Measurements from ENCODE around the gene FAAP20.
A peak's percentile ranks its signal among the peaks of the same experiment; 100 is the strongest.

The FAAP20 gene

DNA sequence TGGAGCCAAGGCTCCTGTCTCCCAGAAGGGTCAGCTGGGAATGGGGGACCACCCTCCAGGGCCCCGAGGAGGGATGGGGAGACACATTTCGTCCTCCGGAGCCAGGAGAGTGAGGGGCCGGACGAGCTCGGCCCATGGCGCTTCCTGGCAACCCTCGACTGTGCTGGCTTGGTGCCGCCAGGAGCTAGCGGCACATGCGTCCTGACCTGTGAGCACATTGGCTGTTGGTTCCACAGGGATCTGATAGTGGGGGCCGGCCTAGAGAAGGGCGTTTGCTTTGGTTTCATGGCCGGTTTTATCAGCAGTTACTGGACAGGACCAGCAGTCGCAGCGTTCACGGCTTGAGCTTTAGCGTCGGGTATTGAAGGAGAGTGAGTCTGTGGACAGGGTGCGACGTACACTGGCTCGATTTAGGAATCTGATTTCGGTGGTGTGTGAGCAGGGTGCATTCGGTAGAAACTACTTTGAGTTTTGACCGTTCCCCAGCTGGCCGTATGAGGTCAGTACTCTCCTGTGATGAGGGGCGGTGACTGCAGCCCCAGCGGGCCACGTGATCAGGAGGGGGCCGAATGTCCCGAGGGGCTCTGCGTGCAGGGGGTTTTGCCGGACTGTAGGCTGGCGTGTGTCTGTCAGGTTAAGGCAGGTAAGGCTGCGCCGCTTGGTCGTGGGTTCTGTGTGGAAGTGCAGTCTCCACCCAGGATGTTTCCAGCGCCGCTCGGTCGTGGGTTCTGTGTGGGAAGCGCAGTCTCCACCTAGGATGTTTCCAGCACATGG, 18.7 kb downstream of the FAAP20 start:
- no peak for DNase-seq

DNA sequence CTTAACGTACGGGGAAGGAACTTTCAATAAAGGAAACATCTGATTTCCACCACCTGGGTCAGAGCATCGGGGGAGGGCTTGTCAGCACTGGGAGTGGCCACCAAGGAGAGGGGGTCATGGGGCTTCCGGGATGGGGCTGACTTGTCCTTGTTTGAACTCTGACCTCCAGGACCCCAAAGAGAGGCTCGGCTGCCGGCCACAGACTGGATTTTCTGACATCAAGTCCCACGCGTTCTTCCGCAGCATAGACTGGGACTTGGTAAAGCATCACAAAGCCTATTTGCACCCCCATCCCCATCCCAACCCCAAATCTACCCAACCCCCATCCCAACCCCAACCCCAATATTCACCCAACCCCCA, 19.5 kb downstream of the FAAP20 start:
- DNase-seq, result no peak

DNA sequence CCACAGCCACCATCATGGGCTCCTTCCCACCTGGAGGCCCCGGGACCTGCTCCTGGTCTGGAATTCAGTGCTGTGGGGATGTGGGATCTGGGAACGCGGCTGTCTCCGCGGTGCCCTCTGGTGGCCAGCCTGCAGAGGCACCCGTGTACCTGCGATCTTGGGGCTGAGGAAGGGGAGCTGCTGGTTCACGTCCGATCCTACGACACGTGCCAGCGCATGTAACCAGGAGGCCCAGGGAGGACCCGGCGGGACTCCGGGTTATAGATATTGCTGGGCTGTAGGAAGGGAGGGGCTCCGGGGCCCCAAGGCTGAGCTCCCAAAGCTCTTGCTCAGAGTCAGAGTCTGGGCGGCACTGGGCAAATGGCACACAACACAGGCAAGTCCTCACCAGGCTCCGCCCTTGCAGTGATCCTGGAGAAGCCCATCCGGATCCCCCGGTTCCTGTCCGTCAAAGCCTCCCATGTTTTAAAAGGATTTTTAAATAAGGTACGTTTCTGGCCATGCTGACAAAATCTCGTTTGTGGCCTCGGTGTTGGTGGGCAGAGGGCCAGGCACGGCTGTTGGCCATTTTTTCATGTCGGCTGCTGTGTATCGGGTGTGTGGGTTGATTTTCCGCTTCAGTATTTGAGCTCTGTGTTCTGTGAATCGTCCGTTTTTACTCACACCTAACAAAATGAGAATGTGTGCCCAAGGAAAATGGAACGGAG, 20.1 kb downstream of the FAAP20 start:
- DNase-seq, result peak; percentile 15

DNA sequence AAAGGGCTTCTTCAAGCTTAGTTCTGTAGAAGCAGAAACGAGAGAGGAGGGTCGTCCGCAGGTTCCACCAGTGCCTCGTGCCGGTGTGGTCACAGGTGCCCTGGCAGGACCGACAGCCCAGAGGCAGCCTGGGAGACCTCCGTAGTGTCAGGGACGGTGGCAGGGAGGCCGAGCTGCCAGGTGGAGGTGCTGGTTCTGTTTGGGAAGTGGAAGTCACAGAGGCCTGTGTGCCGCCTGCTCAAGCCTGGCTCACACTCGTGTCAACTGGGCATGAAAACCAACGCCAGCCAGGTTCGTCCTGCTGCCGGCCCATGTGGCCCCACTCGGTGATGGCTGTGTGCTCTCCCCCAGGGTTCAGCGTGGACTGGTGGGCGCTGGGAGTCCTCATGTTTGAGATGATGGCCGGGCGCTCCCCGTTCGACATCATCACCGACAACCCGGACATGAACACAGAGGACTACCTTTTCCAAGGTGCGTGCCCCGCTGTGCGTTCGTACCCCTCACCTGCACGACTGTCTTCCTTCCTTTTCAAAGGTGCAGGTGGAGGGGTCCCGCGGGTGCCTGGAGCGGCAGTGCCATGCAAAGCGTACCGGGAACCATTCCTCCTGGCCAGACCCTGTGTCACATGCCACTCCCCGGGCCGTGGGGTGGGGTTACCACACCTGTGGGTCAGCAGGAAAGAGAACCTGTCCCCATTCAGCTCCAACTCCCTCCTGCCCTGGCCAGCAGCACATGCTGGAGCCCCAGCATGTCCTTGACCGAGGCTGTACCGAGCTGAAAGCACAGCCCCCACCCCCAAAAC, 20.8 kb downstream of the FAAP20 start:
- no peak for DNase-seq

DNA sequence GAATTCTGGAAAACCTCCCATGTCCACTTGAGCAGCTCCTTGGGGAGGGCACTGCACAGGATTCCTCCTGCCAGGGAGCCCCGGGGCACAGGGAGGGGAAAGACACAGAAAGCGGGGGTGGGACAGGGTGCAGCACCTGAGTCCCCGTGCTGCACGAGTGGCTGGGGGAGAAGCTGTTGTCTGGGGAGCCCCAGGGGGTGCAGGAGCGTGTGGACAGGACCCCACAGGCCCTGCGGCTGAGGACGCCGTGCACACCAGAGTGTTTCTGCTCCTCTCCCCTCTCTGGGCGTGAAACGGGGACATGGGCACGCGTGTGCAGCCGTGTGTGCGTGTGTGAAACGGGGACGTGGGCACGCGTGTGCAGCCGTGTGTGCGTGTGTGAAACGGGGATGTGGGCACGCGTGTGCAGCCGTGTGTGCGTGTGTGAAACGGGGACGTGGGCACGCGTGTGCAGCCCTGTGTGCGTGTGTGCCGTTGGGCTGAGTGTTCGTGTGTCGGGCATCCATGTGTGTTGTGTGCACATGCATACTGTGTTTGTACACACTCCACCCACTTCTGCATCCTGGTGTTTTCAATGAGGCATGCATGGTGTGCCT, 21.9 kb downstream of the FAAP20 start:
- DNase-seq, result no peak

DNA sequence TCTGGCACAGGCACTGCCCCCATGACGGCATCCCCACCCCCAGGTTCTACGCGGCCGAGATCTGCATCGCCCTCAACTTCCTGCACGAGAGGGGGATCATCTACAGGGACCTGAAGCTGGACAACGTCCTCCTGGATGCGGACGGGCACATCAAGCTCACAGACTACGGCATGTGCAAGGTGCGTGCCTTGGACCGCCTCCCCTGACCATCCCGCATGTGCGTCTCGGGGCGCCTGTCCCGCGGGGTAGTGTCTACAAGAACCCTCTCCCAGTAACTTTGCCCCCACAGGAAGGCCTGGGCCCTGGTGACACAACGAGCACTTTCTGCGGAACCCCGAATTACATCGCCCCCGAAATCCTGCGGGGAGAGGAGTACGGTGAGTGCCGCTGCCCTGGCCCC, 22.6 kb downstream of the FAAP20 start:
- DNase-seq, result no peak

DNA sequence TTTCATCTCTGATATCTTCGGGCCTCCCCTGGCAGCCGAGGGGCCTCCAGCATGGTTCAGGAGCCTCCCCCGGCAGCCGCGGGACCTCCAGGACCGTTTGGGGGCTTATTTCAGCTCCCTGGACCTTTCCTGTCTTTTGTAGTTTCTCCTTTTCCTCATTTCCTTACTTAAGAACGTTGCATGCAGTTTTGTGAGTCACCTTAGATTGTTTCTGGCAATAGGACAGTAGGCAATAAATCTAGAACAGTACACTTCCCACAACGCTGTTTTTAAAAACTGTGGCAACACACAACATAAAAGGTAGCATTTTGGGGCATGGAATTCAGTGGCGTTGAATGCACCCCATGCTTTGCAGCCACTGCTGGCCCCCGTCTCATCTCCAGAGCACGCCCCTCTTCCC, 24.4 kb downstream of the FAAP20 start:
- DNase-seq, result no peak

DNA sequence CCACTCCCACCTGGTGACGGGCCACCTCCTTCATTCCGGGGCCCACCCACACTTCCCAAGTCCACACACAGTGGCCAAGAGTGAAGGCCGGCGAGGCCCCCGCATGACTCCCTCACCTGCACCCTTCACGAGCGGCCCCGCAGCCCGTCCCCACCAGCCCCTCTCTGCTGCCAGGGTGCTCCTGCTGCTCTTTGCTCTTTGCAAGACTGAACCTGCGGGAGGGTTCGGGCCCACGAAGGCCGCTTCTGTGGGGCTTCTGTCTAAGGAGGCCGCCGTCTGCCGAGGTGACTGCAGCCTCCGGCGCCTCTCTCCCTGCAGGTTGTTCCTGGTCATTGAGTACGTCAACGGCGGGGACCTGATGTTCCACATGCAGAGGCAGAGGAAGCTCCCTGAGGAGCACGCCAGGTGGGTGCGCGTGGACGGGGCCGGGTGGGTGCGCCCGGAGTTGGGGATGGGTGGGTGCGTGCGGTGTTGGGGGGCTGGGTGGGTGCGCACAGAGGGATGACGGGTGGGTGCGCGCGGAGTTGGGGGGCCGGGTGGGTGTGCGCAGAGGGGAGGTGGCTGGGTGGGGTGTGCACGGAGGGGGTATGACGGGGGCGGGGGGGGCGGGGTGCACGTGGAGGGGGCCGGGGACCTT, 25.3 kb downstream of the FAAP20 start:
- no peak for DNase-seq

DNA sequence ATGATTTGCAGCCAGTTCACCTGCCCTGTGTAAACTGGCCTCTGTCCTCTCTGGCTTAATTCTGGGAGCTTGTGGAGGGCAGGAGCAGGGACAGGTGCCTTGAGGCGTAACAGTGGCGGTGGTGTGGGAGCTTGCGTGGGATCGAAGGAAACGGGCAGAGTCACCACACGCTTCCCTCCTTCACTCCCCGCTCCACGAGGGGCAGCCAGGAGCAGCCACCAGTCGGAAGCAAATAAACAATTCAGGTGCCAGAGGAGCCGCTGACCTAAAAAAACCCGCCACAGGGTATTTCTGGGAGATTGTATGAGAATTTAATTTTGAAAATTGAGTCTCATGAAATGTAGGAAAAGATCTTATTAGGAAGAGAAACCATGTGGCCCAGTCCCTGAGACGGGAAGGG, 26.0 kb downstream of the FAAP20 start:
- DNase-seq, result no peak

DNA sequence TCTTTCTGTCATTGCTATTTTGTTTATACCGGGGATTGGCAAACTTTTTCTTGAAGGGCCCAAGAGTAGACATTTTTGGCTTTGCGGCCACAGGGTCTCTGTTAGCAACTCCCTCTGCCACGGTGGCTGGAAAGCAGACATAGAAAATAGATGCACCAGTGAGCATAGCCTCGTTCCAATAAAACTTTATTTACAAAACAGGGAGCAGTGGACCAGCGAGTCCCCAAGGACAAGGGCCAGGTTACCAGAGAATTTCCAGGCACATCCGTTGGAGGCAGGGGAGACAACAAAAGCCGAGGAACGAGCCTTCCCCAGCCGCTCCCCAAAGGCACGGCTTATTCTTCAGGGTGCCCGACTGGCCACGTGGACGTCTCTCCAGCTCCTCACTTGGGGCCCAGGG, 26.5 kb downstream of the FAAP20 start:
- no peak for DNase-seq

DNA sequence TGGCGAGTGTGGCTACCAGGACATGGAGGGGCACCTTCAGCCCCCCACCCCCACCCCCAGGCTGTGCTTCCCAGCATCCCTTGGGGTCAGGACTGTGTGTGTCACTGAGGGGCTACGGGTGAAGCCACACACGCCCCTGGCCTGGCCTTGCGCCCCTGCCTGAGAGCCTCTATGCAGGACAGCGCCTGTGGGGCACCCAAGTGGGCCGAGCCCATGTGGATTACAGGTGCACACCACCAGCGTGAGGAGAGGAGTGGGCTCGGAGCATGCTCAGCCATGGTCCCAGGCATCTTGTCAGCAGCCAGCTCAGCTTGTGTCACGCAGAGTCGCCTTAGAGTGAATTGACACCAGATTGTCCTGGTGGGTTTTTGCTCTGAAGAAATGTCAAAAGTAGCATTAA, 27.9 kb downstream of the FAAP20 start:
- no peak for DNase-seq

DNA sequence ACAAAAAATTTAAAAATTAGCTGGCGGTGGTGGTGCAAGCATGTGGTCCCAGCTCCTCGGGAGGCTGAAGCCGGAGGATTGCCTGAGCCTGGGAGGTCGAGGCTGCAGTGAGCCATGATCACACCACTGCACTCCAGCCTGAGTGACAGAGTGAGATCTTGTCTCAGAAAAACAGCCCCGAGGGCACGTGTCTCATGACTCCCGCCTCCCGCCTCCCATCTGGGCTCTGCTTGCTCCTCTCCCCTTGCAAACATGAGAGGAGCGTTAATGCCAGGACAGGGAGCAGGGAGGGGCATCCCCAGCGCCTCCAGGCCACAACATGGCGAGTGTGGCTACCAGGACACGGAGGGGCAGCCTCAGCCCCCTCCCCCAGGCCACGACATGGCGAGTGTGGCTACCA, 28.3 kb downstream of the FAAP20 start:
- DNase-seq, result no peak

DNA sequence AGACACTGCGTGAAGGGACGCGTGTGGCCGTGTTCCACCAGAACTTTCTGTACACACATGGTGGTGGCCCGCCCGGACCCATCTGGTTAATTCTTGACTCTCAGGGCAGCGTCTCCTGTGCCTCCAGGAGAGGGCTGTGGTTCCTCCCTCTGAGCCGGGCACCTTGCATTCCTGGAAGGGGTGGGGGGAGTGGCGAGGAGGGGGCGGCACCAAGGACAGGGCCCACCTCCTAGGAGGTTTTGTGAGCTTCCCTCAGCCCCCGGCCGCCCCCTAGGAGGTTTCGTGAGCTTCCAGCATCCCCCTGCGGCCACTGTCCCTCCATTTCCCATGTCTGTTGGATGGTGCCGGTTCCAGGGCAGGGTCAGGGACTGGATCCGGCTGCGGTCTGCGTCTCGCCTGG, 28.9 kb downstream of the FAAP20 start:
- no peak for DNase-seq

DNA sequence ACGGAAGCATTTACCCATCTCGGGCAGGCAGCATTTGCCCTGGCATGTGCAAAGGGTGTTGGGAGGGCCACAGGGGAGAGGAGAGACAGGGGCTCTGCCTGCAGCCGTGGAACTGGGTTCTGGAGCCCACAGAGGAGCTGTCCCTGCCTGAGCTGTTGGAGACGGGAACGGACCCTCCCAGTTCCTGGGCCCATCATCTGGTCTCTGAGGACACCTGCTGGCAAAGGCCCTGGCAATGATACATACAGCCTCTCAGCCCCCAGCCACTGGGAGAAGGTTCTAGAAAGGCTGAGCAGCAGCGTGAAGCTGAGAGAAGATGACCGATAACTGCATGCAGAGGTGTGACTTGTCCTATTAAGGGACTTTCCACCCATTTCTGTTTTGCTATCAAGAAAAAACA, 31.4 kb downstream of the FAAP20 start:
- no peak for DNase-seq

DNA sequence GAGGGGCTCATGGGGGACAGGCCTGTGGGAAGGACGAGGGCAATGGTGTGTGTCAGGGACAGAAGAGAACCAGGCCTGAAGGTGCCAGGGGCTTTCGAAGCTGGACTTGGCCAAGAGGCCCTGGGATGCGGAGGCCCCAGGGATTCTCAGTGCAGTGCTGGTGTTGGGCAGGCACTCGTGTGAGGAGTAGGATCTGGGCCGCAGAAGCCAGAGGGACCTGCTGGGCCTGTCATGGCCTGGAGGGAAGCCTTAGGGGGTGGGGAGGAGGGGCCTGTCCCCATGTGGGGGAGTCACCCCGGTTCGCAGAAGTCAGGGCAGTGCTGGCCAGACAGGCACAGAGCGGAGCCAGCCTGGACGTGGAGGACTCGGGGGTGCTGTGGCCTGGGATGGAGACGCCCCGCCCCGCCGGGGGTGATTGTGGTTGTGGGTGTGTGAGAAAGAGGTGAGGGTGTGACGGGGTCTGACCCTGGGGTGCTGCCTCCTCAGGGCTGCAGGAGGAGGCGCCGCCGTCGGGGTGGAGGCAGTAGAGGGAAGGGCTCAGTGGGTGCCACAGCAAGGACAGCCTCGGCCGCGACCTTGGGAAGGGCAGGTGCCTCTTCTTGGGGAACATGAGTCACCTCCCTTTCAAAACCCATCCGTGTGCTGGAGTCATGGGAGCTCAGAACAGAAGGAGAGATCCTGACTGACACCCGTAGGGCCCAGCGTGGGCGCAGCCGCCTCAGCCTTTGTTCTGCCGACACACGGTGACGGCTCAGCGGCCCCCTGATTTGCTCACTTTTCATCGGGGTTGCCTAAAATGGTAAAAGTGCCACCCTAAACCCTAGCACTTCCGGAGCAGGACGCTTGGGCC, 33.9 kb downstream of the FAAP20 start:
- no peak for DNase-seq

DNA sequence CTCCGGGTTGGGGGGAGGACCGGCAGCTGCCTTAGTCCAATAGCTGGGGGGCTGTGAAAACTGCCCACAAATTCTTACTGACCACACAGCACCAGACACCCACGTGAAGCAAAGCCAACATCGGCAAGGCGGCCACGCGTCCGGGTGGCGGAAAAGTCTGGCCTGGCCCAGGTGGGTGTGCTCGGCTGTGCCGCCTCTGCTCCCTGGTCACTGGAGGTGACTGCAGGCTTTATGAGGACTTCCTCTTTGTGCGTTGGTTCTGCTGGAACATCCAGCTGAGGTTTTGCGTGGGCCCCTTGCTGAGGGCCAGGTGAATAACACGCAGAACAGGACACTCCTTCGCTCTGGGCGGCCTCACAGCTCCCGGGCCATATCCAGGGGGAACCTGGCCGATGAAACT, 35.4 kb downstream of the FAAP20 start:
- DNase-seq, result no peak

DNA sequence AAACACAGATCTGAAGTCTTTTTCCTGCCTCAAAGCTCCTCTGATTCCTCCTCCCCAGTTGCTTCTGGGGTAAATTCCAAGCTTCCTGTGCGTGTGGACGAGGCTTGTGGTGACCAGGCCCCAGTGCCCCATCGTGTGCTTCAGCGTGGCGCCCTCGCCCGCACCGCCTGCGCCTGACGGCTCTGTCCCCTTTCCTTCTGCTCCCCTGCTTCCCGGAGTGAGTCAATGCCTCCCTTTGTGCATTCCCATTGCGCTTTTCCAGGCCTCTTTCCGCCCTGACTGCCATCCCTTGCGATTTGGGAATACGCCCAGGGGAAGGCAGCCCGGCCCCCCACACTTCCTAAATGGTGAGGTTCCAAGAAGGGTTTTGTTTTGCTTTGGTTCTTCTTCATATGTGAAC, 36.3 kb downstream of the FAAP20 start:
- DNase-seq, result no peak

DNA sequence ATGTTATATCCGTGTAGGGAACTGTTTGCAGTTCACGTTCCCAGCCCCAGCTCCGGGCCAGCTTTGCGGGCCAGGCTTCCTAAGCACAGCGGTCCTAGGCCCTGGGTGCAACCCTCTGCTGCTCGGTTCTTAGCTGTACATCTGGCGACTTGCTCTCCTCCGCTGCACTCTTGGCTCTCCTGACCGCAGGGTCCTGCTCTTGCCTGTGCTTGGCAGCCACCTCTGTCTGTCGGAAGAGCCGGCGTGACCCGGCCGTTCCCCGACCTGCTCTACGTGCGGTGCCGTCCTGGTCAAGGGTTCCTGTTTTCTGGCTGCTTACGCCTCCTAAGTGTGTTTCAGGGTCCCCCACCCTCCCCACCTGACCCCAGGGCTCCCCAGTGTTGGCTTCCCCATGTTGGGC, 36.7 kb downstream of the FAAP20 start:
- DNase-seq, result no peak

DNA sequence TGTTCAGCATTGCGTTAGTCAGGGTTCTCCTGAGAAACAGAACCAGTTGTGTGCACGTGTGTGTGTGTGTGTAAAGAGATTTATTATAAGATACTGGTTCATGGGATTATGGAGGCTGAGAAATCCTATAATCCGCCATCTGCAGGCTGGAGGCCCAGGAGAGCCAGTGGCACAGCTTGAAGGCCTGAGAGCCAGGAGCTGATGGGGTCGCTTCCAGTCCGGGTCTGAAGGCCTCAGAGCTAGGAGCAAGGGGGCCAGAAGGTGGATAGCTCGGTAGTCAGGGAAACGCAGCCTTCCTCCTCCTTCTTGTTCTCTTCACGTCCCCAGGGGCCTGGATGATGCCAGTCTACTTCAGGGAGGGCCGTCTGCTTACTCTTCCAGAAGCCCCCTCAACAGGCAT, 37.7 kb downstream of the FAAP20 start:
- DNase-seq, result no peak

DNA sequence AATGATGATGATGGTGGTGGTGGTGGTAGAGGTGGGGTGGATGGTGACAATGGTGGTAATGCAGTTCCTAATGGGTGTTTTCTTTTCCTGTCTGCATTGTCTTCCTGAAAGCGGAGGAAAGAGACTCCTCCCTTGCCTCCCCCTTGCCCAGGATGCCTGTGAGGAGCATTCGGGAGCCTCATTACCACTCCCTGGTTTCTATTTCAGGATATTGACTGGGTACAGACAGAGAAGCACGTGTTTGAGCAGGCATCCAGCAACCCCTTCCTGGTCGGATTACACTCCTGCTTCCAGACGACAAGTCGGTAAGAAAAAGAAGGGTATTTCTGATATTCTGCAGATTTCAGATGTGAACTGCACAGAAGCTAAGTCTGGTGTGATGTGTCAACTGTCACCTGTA, 38.8 kb downstream of the FAAP20 start:
- no peak for DNase-seq

DNA sequence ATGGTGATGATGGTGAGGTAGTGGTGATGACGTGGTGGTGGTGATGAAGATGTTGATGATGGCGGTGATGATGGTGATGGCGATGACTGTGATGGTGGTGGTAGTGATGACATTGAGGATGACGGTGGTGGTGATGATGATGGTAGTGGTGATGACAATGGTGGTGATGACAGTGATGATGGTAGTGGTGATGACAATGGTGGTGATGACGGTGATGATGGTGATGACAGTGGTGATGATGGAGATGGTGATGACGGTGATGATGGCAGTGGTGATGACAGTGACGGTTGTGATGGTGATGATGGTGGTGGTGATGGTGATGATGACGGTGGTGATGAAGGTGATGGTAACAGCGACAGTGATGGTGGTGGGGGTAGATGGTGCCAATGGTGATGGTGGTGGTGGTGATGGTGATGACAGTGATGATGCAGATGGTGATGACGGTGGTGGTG, 39.4 kb downstream of the FAAP20 start:
- no peak for DNase-seq

DNA sequence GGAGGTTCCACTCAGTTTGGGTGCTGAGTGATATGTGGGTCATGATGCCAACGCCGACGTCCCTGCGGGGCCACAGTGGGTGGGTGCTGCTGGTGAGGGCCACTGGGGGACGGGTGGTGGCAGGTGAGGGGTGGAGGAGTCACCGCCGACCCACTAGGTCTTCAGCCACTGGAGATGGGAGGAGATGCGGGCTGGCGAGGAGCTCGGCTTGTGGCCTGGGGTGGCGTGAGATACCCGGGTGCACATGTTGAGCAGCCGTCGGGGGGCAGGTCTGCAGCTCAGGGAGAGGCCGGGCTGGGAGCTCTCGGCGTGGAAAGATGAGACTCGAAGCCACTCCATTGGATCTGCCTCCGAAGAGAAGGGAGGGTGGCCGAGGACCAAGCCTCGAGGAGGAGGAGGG, 40.5 kb downstream of the FAAP20 start:
- no peak for DNase-seq

Measured in KG1 (cell line).